HTR-8/SVneo (cell line): ENCODE data around the gene TXNL4A.
A peak's percentile ranks its signal among the peaks of the same experiment; 100 is the strongest.
"Not testable (repeated sequence)": the region's sequence is repeated elsewhere in the genome, so short reads cannot be mapped to it uniquely, and the experiment has no call there.

Experiments
- DNase-seq: peaks from one replicate; pipeline ENCODE4 v3.0.0; 2011; ENCODE audit warnings: low spot score, mixed read lengths; ENCODE audit not compliant: insufficient read length
- FAIRE-seq: peaks from 2 replicates; lab custom pipeline; 2011; peaks lifted over from hg19 to GRCh38; lab: Jason Lieb, UNC

Gene TXNL4A

GRCh38 chr18:79988451-79989194, at the start of gene TXNL4A:
Gene TXNL4A (minus strand): TSS chr18:79988563. CDS start chr18:79988392, 171 bp downstream.
- FAIRE-seq: peak; percentile 95
- peak; percentile 62 for DNase-seq

GRCh38 chr18:80037300-80037699, 48.9 kb upstream of the TXNL4A start:
- no peak for FAIRE-seq
- no peak for DNase-seq

GRCh38 chr18:80035997-80036396, 47.6 kb upstream of the TXNL4A start:
- FAIRE-seq (no peak), DNase-seq (no peak)

GRCh38 chr18:80034852-80035406, 46.6 kb upstream of the TXNL4A start:
- DNase-seq (no peak), FAIRE-seq (no peak)

GRCh38 chr18:80034068-80034851, 45.9 kb upstream of the TXNL4A start, which contains the start of gene RBFA:
Gene RBFA (plus strand): TSS chr18:80034434. CDS start chr18:80034496, 62 bp downstream.
- DNase-seq (peak; percentile 76), FAIRE-seq (peak; percentile 98)

- no peak for FAIRE-seq
- DNase-seq: peak; percentile 68
Observed at GRCh38 chr18:80033181-80034067, 45.1 kb upstream of the TXNL4A start.

- no peak for DNase-seq
- no peak for FAIRE-seq
Observed at GRCh38 chr18:80029690-80030089, 41.3 kb upstream of the TXNL4A start.

- DNase-seq, FAIRE-seq: not testable (repeated sequence)
Observed at GRCh38 chr18:80027719-80028118, 39.4 kb upstream of the TXNL4A start.

- DNase-seq: no peak
- FAIRE-seq: no peak
Observed at GRCh38 chr18:80026363-80026762, 38.0 kb upstream of the TXNL4A start.

- DNase-seq (no peak), FAIRE-seq (no peak)
Observed at GRCh38 chr18:80023173-80023572, 34.8 kb upstream of the TXNL4A start.

- no peak for FAIRE-seq
- DNase-seq: no peak
Observed at GRCh38 chr18:80022613-80023012, 34.2 kb upstream of the TXNL4A start.

- no peak for DNase-seq
- no peak for FAIRE-seq
Observed at GRCh38 chr18:80012714-80013113, 24.4 kb upstream of the TXNL4A start.

GRCh38 chr18:80011496-80012137, 23.3 kb upstream of the TXNL4A start:
- not testable (repeated sequence) for DNase-seq, FAIRE-seq

- FAIRE-seq (no peak), DNase-seq (no peak)
Observed at GRCh38 chr18:80010551-80010906, 22.2 kb upstream of the TXNL4A start.

GRCh38 chr18:80009661-80010550, 21.5 kb upstream of the TXNL4A start:
- no peak for FAIRE-seq
- DNase-seq: peak; percentile 57

GRCh38 chr18:80006724-80007123, 18.4 kb upstream of the TXNL4A start:
- DNase-seq (no peak), FAIRE-seq (no peak)

GRCh38 chr18:80004600-80005342, 16.4 kb upstream of the TXNL4A start:
- DNase-seq: no peak
- no peak for FAIRE-seq

- FAIRE-seq: no peak
Observed at GRCh38 chr18:80002468-80002867, 14.1 kb upstream of the TXNL4A start.

More at GRCh38 chr18:80002468-80002867, 14.1 kb upstream of the TXNL4A start:
- DNase-seq: no peak
